Spleen (tissue), 7 donors: ENCODE measurements around the gene NRXN3.

Experiments
- CTCF ChIP-seq, 11 experiments: fragments of 200-600 bp in 7 of 11; fragments of 450-650 bp in 4 of 11; sonication (generic) in 4 of 11; IDR thresholded peaks in 8 of 11; conservative IDR thresholded peaks in 3 of 11; 1 replicate in 7 of 11; 2 replicates in 4 of 11; pipeline versions ENCODE4 v1.4.0 to v1.8.0; 2016 to 2021; ENCODE audit warnings: antibody characterized with exemption in 11 of 11, inconsistent platforms in 4 of 11, mild to moderate bottlenecking in 1 of 11
- POLR2AphosphoS5 ChIP-seq, 3 donors: sonication (generic); formaldehyde crosslinking; IDR thresholded peaks; one replicate each; pipeline ENCODE4 v1.5.1; 2017; ENCODE audit warnings: antibody characterized with exemption in 3 of 3
- donor health status: DM: no; HTN: no; CAD: no; lungs with moderate emphysema.
- donor health status: DM: no; HTN: no; CAD: no.
- donor health status: DM: no; HTN: no; CAD: no.

- TF ChIP-seq CTCF (IDR thresholded peaks at IDR 0.05 in 8 of 11, conservative IDR thresholded peaks at IDR 0.05 in 3 of 11) = no peak
- TF ChIP-seq POLR2AphosphoS5 (IDR thresholded peaks at IDR 0.05) = no peak
Measured at GRCh38 chr14:78762331-78762730, 592.2 kb downstream of the NRXN3 start.
